ENCODE measurements around the gene DIDO1.
"Not testable (repeated sequence)": the region's sequence is repeated elsewhere in the genome, so short reads cannot be mapped to it uniquely, and the experiment has no call there.

DIDO1 gene

GRCh38 chr20:62855120-62855519 lies 71.2 kb downstream of the DIDO1 start:
- Histone ChIP-seq H3K79me2 (ENCODE audit: insufficient read depth, low read length) (no peaks in the 10 kb centered on the region), H3F3A (ENCODE audit: insufficient read depth) (peaks cover 4% of the 10 kb centered on the region; the same call in 1 of the 2 replicates), H3K9ac (ENCODE audit: low read length) (no peak overlapping the region), H4K20me1 (ENCODE audit: low read depth, low read length) (no peaks in the 10 kb centered on the region), H3K9me2 (replicated peaks; ENCODE audit: insufficient read depth, low read length) (no peaks in the 10 kb centered on the region), H3K27me3 (ENCODE audit: low read length) (no peaks in the 10 kb centered on the region), H2AFZ (ENCODE audit: low read depth, low read length, severe bottlenecking) (no peak overlapping the region), H3K4me3 (ENCODE audit: insufficient read depth, low read length, poor library complexity, severe bottlenecking) (no peak overlapping the region), H3K9me3 (ENCODE audit: insufficient read depth, low read length) (no peaks in the 10 kb centered on the region), H3K27ac (ENCODE audit: low read depth, low read length) (no peak overlapping the region), H3K4me2 (ENCODE audit: low read depth, low read length, poor library complexity, severe bottlenecking) (no peak overlapping the region), H3K36me3 (ENCODE audit: low read length) (0 out of 2 replicates have a peak, but pooled peaks cover 3% of the 10 kb centered on the region)
- no peak for TF ChIP-seq CTCF (IDR thresholded peaks at IDR 0.05; ENCODE audit: insufficient read depth, low read length, poor library complexity, severe bottlenecking)

- Histone ChIP-seq H4K20me1 (ENCODE audit: low read depth, low read length) (no peaks in the 10 kb centered on the region), H3F3A (ENCODE audit: insufficient read depth) (peaks cover 2% of the 10 kb centered on the region; the same call in 1 of the 2 replicates)
Observed at GRCh38 chr20:62854121-62854520, 72.2 kb downstream of the DIDO1 start.

GRCh38 chr20:62853304-62853703 lies 73.0 kb downstream of the DIDO1 start:
- H2AFZ ChIP-seq (ENCODE audit: low read depth, low read length, severe bottlenecking); H4K20me1 ChIP-seq (ENCODE audit: low read depth, low read length); H3K4me2 ChIP-seq (ENCODE audit: low read depth, low read length, poor library complexity, severe bottlenecking); H3K79me2 ChIP-seq (ENCODE audit: insufficient read depth, low read length); H3K4me3 ChIP-seq (ENCODE audit: insufficient read depth, low read length, poor library complexity, severe bottlenecking); H3K27ac ChIP-seq (ENCODE audit: low read depth, low read length); H3K27me3 ChIP-seq (ENCODE audit: low read length); H3K36me3 ChIP-seq (ENCODE audit: low read length); H3K9me3 ChIP-seq (ENCODE audit: insufficient read depth, low read length); H3K9me2 ChIP-seq (replicated peaks; ENCODE audit: insufficient read depth, low read length); H3K9ac ChIP-seq (ENCODE audit: low read length); H3F3A ChIP-seq (ENCODE audit: insufficient read depth): not testable (repeated sequence)

More at GRCh38 chr20:62854121-62854520, 72.2 kb downstream of the DIDO1 start:
- H3K4me3 ChIP-seq (ENCODE audit: insufficient read depth, low read length, poor library complexity, severe bottlenecking), result no peak overlapping the region
- no peak overlapping the region for H3K9ac ChIP-seq (ENCODE audit: low read length)
- no peaks in the 10 kb centered on the region for H3K9me3 ChIP-seq (ENCODE audit: insufficient read depth, low read length)
- H3K27ac ChIP-seq (ENCODE audit: low read depth, low read length), result no peak overlapping the region
- H3K9me2 ChIP-seq (replicated peaks; ENCODE audit: insufficient read depth, low read length), result no peaks in the 10 kb centered on the region
- no peaks in the 10 kb centered on the region for H3K79me2 ChIP-seq (ENCODE audit: insufficient read depth, low read length)
- H3K36me3 ChIP-seq (ENCODE audit: low read length), result 0 out of 2 replicates have a peak, but pooled peaks cover 3% of the 10 kb centered on the region
- TF ChIP-seq CTCF (IDR thresholded peaks at IDR 0.05; ENCODE audit: insufficient read depth, low read length, poor library complexity, severe bottlenecking) (no peak), EZH2phosphoT487 (conservative IDR thresholded peaks at IDR 0.05; ENCODE audit: low read length) (no peak)
- no peak overlapping the region for H3K4me2 ChIP-seq (ENCODE audit: low read depth, low read length, poor library complexity, severe bottlenecking)
- no peak overlapping the region for H2AFZ ChIP-seq (ENCODE audit: low read depth, low read length, severe bottlenecking)
- no peaks in the 10 kb centered on the region for H3K27me3 ChIP-seq (ENCODE audit: low read length)

DNA sequence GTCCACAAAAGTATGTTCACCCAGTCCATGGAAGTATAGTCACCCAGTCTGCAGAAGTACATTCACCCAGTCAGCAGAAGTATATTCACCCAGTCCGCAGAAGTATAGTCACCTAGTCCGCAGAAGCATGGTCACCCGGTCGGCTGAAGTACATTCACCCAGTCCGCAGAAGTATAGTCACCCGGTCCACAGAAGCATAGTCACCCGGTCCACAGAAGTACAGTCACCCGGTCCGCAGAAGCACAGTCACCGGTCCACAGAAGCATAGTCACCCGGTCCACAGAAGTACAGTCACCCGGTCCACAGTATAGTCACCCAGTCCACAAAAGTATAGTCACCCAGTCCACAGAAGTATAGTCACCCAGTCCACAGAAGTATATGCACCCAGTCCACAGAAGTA lies 73.5 kb downstream of the DIDO1 start:
- H3K9me3 ChIP-seq (ENCODE audit: insufficient read depth, low read length), result no peaks in the 10 kb centered on the region
- H3K79me2 ChIP-seq (ENCODE audit: insufficient read depth, low read length), result no peaks in the 10 kb centered on the region
- no peak overlapping the region for H3K4me2 ChIP-seq (ENCODE audit: low read depth, low read length, poor library complexity, severe bottlenecking)
- no peak overlapping the region for H3K9ac ChIP-seq (ENCODE audit: low read length)
- H3F3A ChIP-seq (ENCODE audit: insufficient read depth), result no peaks in the 10 kb centered on the region; the same call in 1 of the 2 replicates
- no peak overlapping the region for H3K4me3 ChIP-seq (ENCODE audit: insufficient read depth, low read length, poor library complexity, severe bottlenecking)
- no peaks in the 10 kb centered on the region for H3K9me2 ChIP-seq (replicated peaks; ENCODE audit: insufficient read depth, low read length)
- H4K20me1 ChIP-seq (ENCODE audit: low read depth, low read length), result no peaks in the 10 kb centered on the region
- no peak overlapping the region for H2AFZ ChIP-seq (ENCODE audit: low read depth, low read length, severe bottlenecking)
- 0 out of 2 replicates have a peak, but pooled peaks cover 3% of the 10 kb centered on the region for H3K36me3 ChIP-seq (ENCODE audit: low read length)
- TF ChIP-seq EZH2phosphoT487 (conservative IDR thresholded peaks at IDR 0.05; ENCODE audit: low read length), result no peak
- no peak for TF ChIP-seq CTCF (IDR thresholded peaks at IDR 0.05; ENCODE audit: insufficient read depth, low read length, poor library complexity, severe bottlenecking)
- no peak overlapping the region for H3K27ac ChIP-seq (ENCODE audit: low read depth, low read length)
- H3K27me3 ChIP-seq (ENCODE audit: low read length), result no peaks in the 10 kb centered on the region

Measured in SU-DHL-6 (cell line).